T-helper 2 cell treated with Interferon-gamma antibody and Interleukin-4, amounts not matched to agents 100 ng/mL and 5 ng/mL, for 36 hours (primary cell): ENCODE results near the gene DYSF. TPM values are rescaled to one million over a fixed set of nuclear protein-coding genes. Genes with fewer than 3 reads are reported as not detected.

Experiments used
- intact Hi-C: fragments of 100-400 bp; cut with micrococcal nuclease; formaldehyde crosslinking; loops from one replicate; pipeline ENCODE4 v1.15.1; 2023
- total RNA-seq: library from RNA; stranded (reverse); gene quantifications from 2 replicates; pipeline ENCODE4 v1.2.3, GENCODE V29; 2022

The DYSF gene
- total RNA-seq, 1 donor from 2014 or later: not detected

- intact Hi-C loops: no loop called here
Observed at GRCh38 chr2:71720283-71720560, 266.9 kb downstream of the DYSF start.

- intact Hi-C loops: no loop called here
Observed at GRCh38 chr2:71720596-71721361, 267.4 kb downstream of the DYSF start.

- intact Hi-C loops: no loop called here
Observed at GRCh38 chr2:71721362-71721665, 268.0 kb downstream of the DYSF start.

GRCh38 chr2:71721669-71722068 lies 268.3 kb downstream of the DYSF start:
- intact Hi-C loops: no loop called here

GRCh38 chr2:71722286-71722685 lies 268.9 kb downstream of the DYSF start:
- intact Hi-C loops: no loop called here

GRCh38 chr2:71724793-71725192 lies 271.4 kb downstream of the DYSF start:
- intact Hi-C loops: no loop called here

- intact Hi-C loops: no loop called here
Observed at GRCh38 chr2:71725836-71726235, 272.5 kb downstream of the DYSF start.

- intact Hi-C loops: no loop called here
Observed at GRCh38 chr2:71727562-71727961, 274.2 kb downstream of the DYSF start.

- intact Hi-C loops: no loop called here
Observed at GRCh38 chr2:71728036-71728435, 274.7 kb downstream of the DYSF start.

GRCh38 chr2:71730785-71731383 lies 277.5 kb downstream of the DYSF start:
- intact Hi-C loops: no loop called here

- intact Hi-C loops: no loop called here
Observed at GRCh38 chr2:71734620-71735019, 281.3 kb downstream of the DYSF start.

- intact Hi-C loops: no loop called here
Observed at GRCh38 chr2:71735676-71736075, 282.3 kb downstream of the DYSF start.

Other genes starting within 250 kb of the DYSF start
- gene PAIP2B, start 226.5 kb upstream of the DYSF start, total RNA-seq: 0.82 and 0.89 TPM in 2 replicates
- 93.3 and 96.0 TPM in 2 replicates for gene ZNF638, start 121.8 kb upstream of the DYSF start, total RNA-seq